SW480 (cell line): ENCODE measurements around the gene EXOC6B.

ENCODE experiments used
- DNase-seq: peaks from one replicate; pipeline ENCODE4 v3.0.0-alpha.2; 2016; ENCODE audit warnings: low spot score

EXOC6B gene

DNA sequence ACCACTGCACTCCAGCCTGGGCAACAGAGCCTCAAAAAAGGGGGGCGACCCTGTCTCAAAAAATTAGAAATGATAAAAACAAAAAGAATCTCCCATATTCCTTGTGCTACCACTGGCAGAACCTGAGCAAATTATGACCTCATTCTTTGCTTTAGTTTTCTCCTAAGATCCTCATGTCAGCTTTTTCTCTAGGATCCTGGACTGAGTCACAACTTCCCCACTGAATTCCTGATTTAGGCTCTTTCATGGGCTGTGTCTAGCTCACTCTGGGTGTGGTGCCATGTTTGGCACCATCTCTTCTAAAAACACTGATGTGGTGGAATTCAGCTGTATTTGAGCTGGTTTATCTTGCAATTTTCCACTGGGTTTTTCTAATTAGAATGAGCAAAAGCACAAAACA, 37.1 kb downstream of the EXOC6B start:
- no peak for DNase-seq

DNA sequence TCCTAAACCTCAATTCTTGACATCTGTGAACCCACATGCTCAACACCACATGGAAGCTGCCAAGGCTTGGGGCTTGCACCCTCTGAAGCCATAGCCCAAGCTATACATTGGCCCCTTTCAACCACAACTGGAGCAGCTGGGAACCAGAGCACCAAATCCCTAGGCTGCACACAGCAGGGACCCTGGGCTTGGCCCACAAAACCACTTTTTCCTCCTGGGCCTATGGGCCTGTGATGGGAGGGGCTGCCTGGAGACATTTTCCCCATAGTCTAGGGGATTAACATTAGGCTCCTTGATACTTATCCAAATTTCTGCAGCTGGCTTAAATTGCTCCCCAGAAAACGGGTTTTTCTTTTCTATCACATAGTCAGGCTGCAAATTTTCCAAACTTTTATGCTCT, 40.3 kb downstream of the EXOC6B start:
- no peak for DNase-seq

DNA sequence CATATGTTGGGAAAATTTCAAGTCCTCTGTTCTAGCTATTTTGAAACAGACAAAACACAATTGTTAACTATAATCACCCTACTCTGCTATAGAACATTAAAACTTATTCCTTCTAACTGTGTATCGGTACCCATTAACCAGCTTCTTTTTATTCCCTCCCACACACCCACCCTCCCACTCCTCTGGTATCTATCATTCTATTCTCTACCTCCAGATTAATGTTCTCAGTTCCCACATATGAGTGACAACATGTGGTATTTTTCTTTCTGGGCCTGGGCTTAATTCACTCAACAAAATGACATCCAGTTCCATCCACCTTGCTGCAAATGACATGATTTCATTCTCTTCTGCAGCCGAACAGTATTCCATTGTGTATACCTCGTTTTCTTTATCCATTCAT, 43.3 kb downstream of the EXOC6B start:
- DNase-seq, result no peak

DNA sequence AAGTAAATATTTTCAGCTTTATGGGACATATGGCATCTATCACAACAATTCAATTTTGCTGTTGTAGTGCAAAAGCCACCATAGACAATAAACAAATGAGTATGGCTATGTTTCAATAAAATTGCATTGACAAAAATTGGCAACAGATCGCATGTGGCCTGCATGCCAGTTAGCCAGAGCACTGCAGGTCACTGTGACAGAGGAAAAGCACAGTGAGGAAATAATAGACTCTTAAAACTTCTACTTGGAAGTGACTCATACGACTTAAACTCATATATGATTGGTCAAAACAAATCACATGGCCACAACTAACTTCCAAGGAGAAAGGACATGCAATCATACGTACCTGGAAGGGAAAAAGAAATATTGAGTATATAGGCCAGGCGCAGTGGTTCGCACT, 44.4 kb downstream of the EXOC6B start:
- no peak for DNase-seq

DNA sequence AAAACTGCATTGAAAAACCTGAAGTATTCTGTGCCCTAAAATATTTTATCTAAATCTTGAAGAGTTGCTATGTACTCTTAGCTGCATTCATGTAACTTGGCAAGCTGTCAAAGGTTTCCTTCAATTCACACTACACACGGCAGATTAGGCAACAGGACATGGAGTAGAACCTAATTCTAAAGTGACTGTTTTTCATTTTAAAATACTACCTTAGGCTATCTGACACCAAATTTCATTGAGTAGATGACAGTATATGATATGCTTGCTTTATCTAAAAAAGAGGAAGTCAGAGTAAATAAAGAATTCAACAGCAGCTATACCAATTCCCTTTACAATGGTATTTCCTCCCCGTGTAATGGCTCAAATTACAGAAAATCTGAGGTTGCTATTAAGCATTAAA, 45.4 kb downstream of the EXOC6B start:
- no peak for DNase-seq

DNA sequence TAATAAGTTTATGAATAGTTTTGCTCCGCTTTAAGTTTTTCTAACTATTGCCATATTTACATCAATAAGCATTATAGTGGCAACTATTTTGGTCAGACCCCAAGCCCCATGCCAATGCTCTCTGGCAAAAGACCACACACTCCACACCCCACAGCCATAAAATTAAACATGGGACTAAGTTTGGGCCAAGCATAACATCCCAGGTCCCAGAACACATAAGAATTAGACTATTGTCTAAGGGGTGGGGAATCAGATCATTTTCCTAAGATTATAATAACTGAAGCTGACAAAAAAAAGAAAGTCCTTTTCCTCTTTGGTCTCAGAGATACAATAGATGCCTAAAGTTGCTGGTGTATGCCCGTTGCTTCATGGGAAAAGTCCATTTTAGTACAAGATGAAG, 46.3 kb downstream of the EXOC6B start:
- no peak for DNase-seq

DNA sequence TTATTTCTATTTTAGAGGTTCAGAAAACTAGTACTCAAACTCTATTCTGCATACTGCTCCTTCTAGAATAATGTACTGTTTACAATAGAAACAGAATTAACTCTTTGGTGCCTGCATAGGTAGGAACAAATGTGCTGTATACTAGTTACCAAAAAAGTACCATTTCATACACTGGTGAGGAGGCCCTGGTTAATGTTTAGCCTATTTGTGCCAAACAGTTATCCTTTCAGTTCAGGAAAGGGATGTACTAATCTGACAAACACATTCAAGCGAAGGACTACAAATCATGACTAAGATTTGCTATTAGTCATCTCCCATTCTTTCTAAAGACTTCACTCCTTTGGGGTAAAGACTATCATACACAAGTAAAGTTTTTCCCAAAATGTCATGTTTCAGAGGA, 47.4 kb downstream of the EXOC6B start:
- peak; percentile 11 for DNase-seq

DNA sequence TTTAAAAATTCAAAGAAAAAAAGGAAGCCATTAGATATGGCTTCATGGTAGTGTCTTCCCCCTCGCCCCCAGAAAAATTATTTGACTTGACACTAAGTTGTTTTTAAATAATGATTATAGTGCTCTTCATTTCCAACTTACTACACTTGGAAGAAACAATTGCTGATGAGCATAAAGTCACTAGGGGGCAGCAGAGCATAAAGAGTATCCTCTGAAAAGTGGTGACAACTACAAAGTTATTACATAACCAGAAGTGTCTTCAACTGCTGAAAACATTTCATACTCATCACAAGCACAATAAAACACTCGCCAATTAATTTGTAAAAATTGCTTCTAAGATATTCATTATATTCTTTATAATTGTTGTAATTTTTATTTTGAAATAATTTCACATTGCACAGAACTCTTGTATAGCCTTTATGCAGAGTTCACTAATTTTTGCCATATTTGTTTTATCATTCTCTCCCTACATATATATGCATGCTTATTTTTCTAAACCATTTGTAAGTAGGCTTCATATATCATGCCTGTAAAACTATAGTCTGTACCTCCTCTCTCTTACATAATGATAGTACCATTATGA, 54.9 kb downstream of the EXOC6B start:
- DNase-seq, result peak; percentile 75

DNA sequence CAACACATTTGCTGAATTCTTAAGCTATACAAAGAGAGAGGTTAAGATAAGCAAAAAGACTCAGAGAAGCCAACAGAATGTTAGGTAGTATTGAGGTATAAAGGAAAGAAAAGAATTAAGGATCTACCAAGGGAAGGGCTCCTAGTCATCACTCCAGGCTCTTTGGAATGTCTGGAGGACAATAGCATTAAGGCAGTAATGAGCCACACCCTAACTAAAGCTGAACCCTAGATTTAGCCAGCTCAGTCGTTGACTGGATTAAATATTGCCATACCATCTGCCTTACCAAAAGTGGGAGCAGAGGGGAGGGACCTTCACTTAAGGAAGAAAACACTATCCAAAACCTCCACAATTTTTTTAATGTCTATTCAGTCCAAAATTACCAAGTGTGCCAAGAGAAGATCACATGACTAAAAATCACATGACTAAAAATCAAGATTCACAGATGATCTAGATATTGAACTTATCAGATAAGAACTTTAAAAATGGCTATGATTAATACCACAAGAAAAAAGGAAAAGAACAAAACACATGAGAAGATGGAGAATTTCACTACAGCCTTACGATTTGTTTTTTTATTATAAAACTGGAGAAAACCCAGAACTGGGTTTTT, 59.7 kb downstream of the EXOC6B start:
- DNase-seq, result no peak

DNA sequence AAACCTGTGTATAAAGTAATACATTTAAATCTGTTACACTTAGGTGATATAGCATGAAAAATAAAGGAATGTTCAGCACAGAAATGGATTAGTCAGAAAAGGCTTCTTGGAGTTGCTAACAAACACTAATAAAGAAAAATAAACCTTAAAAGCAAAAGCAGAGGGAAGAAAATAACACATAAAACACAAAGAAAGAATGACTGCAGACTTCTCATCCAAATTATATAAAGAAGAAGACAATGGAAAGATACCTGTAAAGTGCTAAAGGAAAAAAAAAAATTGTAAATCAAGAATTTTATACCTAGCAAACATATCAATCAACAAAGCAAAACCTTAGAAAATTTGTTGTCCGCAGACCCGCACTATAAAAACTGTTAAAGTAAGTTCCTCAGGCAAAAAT, 63.6 kb downstream of the EXOC6B start:
- DNase-seq, result peak; percentile 18

DNA sequence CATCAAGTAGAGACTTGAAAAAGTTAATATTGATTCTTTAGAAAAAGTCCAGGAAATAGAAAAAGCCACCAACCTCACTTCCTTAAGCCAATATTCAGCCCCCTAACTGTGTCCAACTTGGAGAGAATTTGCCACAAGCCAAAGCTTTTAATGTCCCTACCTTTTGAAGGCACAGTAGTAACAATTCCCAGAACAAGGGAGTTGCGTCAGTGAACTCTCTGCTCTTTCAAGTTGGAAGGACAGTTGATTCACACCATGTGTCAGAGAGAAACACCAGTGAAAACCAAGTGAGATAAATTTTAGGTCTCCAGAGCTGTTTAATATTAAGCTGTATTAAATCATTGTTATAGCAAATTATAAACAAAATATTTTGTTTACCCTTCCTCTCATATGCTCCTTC, 66.1 kb downstream of the EXOC6B start:
- DNase-seq, result no peak

DNA sequence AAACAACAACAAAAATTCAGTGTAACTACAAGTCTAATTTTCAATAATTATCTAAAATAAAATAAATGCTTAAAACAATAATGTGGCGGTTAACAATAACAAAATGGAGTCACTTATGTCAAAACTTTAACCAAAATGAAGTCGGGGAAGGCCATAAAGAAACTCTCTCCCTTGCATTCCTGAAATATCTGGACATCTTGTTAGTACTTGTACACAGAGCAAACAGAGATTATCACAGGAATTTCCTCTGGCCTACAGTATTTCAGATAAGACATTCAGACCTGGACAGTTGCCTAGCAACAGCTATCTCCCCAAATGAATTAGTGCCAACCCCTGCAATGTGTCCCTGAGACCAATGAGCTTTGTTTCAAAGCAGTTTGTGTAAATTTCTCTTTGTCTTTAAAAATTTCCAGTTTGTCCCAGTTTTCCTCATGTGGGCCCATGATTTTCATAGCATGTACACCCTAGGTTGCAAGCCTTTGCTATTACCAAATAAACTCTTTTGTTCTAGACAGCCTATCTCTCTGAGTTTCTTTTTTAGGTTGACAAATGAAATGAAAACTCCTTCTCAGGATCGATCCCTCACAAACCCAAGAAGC, 68.6 kb downstream of the EXOC6B start:
- no peak for DNase-seq

DNA sequence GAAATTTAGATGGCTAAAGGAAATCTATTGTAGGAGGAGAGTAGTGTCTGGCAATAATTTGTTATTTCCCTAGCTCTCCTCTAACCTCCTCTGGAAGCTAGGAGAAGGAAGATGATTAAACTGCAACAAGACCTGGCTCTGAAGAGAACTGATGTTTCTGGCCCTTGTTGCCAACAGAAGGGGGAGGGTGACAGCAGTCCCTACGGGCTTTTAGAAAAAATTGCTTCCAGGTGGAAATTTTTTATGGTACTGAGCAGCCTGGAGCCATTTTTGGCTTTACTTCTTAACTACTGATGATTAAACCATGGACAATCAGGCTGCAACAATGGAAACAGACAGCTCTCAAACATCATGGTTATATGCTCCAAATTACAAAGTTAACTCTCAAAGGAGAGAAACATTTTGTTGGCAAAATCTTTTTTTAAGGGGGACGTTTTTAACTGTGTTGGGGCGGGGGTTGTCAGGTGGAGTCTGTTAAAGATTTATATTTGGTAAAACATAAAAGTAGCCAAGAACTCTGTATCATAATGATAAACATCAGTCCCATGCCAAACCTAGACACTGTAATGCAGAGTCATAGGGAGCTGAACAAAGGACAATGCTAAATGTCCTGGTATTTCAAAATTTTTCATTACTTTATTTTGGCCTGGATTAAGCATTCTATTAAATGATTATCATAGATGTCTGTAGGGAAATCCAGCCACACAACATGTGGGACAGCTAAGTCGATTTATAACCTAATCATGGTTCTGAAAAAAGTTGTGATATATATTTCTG, 70.0 kb downstream of the EXOC6B start:
- DNase-seq, result no peak

DNA sequence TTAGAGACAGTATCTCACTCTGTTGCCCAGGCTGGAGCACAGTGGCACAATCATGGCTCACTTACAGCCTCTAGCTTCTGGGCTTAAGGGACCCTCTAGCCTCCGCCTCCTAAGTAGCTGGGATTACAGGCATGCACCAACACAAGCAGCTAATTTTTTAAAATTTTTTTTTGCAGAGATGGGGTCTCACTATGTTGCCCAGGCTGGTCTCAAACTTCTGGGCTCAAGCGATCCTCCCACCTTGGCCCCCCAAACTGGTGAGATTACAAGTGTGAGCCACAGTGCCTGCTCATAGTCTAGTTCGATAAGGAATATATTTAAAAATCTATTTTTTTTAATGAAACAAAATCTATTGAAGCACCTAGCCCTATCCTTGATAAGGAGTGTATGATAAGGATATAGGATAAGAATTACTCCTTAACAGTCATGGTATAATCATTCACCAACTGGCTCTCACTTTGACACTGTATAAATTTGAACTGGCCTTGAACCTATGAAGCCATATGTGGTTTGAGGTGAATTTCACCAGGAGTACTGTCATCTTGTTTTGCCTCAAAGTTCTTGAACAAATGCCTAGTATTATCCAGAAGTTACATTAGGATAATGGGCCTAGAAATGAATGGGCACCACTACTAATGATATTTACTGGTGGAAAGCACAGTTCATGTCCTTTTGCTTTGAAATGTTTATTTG, 71.1 kb downstream of the EXOC6B start:
- no peak for DNase-seq

DNA sequence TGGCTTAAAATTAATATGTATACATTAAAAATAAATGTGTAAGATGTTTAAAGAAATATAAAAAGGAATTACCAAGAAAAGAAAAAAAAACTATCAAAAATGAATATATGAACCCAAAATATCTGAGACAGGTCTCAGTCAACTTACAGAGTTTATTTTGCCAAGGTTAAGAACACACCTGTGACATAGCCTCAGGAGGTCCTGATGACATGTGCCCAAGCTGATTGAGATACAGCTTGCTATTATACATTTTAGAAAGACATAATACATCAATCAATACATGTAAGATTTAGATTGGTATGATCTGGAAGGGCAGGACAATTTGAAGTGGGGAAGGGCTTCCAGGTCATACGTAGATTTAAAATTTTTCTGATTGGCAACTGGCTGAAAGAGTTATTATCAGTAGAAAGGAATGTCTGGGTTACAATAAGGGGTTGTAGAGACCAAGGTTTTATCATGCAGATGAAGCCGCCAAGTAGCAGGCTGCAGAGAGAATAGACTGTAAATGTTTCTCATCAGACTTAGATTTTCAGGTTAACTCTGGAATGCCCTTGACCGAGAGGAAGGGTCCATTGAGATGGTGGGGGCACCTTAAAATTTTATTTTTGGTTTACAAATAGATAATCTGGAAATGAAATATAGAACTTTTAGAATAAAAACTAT, 74.7 kb downstream of the EXOC6B start:
- no peak for DNase-seq

DNA sequence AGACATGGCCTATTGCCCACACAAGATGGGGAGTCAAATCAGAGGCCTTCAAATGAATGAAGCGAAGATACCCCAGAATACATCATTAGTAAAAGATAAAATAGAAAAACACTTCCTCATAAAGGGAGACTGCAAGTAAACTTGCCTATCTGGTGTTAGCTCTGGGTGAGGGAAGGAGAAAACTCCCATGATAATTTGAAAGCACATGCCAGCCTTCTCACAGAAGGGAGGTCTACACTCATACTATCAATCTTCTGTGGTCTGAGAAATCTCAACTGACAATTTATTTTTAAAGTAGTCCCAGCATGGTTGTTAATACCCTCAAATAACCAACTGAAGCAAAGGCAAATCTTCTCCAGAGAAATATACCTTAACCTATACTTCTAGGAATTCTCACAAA, 75.4 kb downstream of the EXOC6B start:
- no peak for DNase-seq

DNA sequence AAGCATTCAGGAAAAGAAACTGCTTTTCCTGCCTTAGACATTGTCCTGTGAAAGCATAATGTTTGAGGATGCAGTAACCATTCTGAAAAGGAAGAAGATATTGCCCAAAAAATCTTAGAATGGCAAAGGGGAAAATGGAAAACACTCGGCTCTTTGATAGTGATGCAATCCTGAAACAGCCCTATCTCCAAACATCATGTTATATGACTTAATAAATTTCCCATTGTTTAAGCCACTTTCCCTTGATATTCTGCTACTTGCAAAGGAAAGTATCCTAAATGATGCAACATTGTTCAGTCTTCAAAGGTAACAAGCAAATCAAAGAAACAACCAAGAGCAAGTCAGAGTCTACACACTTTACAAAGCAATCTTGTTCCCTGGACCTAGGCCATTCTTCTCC, 78.5 kb downstream of the EXOC6B start:
- DNase-seq, result no peak

DNA sequence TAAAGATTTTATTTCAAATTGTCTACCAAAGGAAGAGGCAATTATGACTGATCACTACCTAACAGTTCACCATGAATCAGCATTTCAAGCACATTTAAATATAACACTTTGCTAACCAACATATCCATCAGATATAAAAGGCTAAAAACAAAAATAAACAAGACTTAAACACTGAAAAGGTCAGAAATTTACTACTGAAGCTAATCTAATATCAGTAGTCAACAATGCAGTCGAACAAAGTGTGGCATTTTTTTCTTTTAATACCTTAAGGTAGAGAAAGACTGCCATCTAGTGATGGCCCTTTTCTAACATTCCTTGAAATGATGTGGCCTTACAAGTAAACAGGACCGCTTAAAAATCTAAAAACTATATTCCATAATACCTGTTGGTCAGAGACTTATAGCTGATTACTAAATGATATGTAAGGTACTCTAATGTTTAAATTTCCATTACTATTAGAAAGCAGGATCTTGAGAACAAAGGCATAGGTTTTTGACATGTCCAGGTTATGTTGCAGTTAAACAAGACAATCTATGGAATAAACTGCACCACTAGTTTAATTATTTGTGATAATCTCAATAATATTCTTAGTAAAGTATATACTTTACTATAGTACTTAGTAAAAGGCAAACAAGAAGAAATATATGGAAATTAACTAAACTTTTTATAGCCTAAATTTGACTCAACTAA, 80.0 kb downstream of the EXOC6B start:
- peak; percentile 56 for DNase-seq

DNA sequence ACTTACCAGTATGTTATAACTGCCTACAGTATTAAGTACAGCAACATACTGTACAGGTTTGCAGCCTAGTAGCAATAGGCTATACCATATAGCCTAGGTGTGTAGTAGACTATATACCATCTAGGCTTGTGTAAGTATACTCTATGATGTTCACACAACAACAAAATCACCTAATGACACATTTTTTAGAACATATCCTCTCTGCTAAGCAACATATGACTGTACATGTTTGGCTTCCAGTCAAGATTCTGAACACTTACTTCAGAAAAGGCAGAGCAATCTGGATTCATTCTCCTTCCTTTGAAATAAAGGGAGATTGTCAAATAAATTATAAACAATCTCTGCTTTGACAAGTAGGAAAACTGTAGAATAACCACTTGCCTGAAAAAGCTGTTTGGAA, 81.8 kb downstream of the EXOC6B start:
- no peak for DNase-seq

DNA sequence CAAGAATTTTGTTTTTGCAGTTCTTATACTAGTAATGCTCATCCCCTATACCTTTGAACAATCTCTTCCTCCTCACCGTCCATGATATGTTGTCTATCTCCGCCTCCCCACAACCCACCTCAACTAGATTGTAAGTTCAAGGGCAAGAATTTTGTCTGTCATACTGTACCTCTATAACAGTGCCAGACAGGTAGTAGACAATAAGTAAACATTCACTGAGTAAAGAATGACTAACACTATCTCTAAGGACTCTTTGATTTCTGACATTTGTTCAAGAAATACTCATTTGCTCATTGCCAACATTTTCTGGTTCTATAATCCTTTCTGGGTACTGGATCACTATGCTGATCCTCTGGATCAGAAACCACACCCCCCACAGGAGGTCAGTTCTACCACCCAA, 82.4 kb downstream of the EXOC6B start:
- no peak for DNase-seq

DNA sequence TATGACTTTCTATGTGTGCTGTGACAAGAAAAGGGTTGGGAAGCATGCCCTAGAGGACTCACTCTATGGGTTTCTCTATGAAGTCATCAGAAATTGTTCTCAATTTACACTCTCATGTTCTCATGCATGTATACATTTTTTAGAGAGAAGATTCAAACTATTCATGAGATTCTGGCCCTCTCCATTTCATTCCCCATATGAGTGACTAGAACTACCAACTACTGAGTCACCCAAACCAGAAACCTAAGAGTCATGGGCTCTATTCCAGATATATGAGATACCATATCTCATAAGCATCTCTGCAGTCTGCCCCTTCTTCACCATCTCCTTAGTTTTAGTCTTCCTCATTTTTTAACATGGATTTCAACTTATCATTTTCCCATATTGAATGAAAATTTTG, 87.7 kb downstream of the EXOC6B start:
- DNase-seq, result no peak

DNA sequence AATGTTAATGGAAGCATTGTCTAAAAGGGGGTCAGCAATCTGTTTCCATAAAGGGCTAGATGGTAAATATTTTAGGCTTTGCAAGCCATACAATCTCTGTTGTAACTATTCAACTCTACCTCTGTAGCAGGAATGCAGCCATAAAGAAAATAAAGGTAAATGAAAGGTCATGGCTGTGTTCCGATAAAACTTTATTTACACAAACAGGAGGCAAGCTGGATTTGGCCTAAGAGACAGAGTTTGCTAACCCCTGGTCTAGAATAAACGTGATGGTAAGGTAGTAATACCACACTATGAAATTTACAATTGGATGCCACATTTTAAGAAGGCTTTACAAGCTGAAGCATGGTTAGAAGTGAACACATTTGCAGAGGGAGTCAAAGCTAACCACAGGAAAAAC, 91.4 kb downstream of the EXOC6B start:
- DNase-seq, result no peak
